HS-27A (cell line): ENCODE measurements around the gene OR4D11.

Experiments
- DNase-seq: peaks from one replicate; pipeline ENCODE4 v3.0.0-alpha.2; 2012; ENCODE audit warnings: low read depth, missing footprints

OR4D11 gene

DNA sequence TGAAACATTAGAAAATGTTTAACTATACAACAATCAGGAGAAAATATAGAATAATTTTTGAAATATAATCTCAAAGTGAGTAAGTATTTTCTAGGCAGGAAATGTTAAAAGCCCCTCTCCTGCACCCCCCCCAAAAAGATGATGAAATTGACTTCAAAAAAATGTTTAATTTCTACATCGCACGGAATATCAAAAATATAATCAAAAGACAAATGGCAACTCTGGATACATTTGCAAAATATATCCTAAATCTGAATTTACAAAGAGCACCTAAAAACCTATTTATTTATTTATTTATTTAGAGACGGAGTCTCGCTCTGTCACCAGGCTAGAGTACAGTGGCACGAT is 44.9 kb downstream of the OR4D11 start:
- no peak for DNase-seq

- peak; percentile 95 for DNase-seq
These were observed 47.0 kb downstream of the OR4D11 start for GRCh38 chr11:59550368-59550841.

DNA sequence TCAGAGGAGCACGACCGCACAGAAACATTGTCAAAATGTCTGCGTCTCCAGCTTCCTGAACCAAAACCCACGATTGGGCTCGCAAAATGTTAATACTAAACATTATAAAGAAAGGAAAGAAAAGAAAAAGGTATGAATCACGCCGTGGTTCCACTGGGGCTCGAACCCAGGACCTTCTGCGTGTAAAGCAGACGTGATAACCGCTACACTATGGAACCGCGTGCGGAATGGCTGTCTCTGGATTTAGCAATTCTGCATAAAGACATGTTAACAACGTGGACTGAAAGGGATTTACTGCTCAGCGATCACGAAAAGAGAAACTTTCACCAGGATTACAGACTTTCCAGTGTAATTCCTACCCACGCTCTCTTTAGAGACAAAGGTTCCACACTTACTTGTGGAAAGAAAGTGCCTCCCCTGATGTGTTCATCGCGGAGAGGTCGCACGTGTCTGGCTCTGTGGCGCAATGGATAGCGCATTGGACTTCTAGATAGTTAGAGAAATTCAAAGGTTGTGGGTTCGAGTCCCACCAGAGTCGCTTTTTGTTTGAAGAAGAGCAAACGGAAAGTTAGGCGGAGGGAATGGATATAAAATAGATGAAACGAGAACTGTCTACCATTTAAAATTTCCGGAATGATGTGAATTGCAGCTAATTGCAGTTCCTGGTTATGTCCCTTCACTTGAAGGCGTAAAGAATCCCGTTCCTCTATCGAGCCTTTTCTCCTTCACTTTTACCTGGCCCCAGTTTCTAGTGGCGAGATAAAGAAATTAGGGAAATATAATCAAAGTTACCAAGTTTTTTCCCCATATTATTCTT is 47.7 kb downstream of the OR4D11 start:
- peak; percentile 93 for DNase-seq

DNA sequence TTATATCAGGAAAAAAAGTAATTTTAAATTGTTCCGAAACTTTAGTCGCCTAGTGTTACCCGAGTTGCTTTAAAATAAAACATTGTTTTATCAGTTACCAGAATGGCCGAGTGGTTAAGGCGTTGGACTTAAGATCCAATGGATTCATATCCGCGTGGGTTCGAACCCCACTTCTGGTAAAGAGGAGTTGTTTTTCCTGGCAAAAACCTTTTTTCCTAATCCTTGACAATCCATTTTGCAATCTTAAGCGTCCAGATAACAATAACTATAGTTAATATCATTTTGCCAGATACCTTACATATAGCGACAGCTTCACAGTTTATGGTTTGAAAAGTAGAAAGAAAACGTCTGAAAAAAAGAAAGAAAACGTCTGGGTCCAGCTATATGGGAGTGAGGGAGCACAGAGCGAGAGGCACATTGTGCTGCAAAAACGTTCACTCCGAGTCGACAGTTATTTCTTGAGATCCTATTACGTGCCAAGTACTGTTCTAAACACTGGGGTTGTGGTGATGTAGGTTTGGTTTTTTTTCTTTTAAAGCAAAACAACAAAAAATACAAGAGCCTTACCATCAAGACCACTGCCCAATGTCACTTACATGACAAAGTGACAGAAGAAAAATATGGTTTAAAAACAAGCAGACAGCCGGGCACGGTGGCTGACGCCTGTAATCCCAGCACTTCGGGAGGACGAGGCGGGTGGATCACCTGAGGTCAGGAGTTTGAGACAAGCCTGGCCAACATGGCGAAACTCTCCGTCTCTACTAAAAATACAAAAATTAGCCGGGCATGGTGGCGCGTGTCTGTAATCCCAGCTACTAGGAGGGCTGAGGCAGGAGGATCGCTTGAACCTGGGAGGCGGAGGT is 48.5 kb downstream of the OR4D11 start:
- peak; percentile 64 for DNase-seq

DNA sequence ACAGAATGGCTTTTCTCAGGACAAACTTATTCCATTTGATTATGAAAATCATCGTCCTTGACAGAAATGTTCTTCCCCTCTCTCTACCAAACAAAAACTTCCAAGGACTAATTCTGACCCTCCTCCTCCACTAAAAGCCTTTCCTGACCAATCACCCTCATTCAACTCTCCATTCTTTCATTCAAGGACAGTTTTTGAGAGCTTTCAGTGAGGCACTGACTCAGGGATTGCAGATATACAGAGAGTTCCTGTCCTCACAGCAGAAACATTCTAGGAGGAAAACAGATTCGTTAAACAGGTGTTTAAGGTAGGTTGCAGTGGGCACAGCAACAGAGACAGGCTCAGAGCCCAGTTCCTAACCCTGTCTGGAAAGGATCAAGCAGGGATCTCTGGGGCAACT is 49.5 kb downstream of the OR4D11 start:
- DNase-seq, result no peak

- DNase-seq, result no peak
These were observed 49.9 kb downstream of the OR4D11 start for GRCh38 chr11:59553323-59553722.
